GM13977 (cell line): ENCODE measurements around the gene IGF1.

Experiments
- DNase-seq: peaks from one replicate; pipeline ENCODE4 v3.0.0; 2012; ENCODE audit warnings: low spot score
- in situ Hi-C: fragments of 300-500 bp; cut with MboI; formaldehyde crosslinking; loops from one replicate; pipeline ENCODE4 v1.12.0; 2022; ENCODE audit warnings: low sequenced_read_pairs, low pct_unique_long_range_greater_than_20kb, mixed read lengths, inconsistent platforms; ENCODE audit not compliant: unreplicated experiment
- TF ChIP-seq, protein P1 (sequence below): IDR thresholded peaks from 2 replicates; pipeline ENCODE4 v1.5.1; 2012; ENCODE audit warnings: mild to moderate bottlenecking, control low read depth; ENCODE audit not compliant: insufficient read depth; ENCODE audit errors: extremely low read depth, missing control alignments

The IGF1 gene

DNA sequence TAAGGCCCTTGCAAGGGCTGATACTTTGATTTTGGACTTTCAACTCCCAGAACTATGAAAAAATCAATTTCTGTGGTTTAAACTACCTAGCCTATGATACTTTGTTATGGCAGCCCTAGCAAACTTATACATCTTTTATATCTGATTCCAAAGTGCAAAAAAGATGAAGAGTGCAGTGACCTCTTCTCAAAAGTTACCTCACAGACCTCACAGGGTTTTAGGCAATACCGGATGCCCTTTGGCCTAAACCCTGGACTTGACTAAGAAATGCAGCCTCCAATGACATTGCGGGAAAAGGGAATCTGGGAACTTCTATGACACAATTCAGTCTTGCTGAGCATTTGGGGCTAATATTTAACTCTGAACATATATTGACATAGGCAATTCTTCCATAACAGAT is 63.3 kb downstream of the IGF1 start:
- TF ChIP-seq, protein P1, sequence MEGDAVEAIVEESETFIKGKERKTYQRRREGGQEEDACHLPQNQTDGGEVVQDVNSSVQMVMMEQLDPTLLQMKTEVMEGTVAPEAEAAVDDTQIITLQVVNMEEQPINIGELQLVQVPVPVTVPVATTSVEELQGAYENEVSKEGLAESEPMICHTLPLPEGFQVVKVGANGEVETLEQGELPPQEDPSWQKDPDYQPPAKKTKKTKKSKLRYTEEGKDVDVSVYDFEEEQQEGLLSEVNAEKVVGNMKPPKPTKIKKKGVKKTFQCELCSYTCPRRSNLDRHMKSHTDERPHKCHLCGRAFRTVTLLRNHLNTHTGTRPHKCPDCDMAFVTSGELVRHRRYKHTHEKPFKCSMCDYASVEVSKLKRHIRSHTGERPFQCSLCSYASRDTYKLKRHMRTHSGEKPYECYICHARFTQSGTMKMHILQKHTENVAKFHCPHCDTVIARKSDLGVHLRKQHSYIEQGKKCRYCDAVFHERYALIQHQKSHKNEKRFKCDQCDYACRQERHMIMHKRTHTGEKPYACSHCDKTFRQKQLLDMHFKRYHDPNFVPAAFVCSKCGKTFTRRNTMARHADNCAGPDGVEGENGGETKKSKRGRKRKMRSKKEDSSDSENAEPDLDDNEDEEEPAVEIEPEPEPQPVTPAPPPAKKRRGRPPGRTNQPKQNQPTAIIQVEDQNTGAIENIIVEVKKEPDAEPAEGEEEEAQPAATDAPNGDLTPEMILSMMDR, result no peak
- in situ Hi-C loops, result no loop called here

DNA sequence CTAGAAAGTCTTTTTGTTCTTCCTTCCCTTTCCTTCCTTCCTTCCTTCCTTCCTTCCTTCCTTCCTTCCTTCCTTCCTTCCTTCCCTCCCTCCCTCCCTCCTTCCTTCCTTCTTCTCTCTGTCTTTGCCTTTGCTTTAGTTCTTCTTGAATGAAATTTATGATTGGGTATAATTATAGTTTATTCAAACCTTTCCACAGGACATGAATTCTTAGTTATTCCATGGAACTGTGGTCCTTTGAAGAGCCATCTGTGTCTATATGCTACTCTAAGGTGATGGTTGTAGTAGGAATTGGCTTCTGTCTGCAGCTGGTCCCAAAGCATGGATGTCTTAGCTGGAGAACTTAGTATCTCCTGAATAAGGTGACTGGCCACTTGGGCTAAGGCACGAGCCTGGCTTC is 64.8 kb downstream of the IGF1 start:
- DNase-seq, result no peak
- TF ChIP-seq, protein P1, result no peak
- in situ Hi-C loops, result no loop called here

More for the DNA sequence above, 63.3 kb downstream of the IGF1 start:
- DNase-seq, result no peak

DNA sequence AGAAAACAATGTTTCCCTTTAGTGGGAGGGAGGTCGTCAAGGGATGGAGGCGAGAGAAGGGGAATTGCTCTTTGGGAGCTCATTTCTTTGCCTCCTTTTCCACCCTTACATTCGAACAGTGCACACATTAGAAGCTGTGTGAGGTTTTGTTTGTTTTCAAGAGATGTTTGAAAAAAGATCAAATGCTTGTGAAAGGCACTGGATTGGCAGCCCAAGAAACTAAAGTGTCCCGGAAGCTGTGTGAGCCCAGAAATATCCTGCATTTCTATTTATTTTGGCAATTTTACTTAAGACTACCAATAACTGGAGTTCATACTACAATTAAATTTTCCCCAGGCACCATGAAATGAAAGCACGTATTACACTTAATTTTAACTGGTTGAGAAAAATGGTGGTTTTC is 67.0 kb downstream of the IGF1 start:
- TF ChIP-seq, protein P1, result no peak
- DNase-seq, result no peak
- in situ Hi-C loops, result no loop called here

DNA sequence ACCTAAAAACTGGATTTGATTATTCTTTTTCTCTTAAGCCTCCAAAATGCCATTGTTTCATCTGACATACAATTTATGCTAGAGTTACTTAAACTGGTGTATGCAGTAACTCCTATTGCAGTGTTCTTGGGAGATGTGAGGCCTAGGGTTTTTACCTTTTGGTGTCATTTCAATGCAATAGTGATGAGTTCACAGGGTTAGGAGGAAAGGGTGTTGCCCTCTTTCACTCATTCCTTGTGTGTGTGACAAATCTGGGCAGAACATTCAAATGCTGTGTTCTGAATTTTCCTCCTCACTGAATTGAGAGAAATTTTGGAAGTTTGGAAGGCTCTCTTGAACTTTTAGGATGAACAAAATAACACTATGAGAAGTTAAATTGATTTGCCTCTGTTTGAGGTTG is 69.9 kb downstream of the IGF1 start:
- no peak for DNase-seq
- TF ChIP-seq, protein P1, result no peak
- in situ Hi-C loops, result no loop called here

DNA sequence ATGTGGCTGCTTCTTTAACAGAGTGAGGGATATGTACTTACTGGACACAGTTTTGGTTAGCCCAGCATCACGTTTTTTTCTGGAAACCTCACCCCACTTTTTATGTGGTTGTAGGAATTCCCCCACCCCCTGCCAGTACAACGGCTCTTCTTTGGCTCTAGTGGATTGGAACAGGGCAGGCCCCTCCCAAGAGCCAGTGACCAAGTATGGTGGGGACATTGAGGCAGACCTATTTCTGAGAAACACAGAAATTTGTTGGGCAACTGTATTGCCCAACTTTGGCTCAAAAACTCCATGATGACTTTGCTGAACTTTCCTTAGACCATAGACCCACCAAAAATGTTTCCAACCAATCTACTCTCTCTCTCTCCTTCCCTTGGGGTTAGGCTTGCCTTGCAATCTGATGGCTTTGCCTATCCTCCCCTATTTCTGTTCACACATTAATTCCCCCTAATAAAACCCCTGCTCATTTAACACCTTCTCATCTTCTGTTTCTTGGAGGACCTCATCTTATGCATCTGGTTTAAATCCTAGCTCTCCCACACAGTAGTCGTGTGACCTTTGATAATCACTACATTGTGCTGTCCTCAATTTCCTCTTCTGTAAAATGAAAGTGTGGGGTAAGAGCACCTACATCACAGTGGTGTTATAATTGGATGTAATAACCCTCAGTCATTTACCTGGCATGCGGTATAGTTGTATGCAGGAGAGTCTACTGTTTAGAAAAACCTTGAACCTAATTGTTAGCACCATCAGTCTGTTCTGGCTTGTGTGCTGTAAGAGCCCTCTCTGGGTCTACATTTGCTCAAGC is 71.7 kb downstream of the IGF1 start:
- in situ Hi-C loops, result no loop called here
- DNase-seq, result no peak
- TF ChIP-seq, protein P1, result no peak

DNA sequence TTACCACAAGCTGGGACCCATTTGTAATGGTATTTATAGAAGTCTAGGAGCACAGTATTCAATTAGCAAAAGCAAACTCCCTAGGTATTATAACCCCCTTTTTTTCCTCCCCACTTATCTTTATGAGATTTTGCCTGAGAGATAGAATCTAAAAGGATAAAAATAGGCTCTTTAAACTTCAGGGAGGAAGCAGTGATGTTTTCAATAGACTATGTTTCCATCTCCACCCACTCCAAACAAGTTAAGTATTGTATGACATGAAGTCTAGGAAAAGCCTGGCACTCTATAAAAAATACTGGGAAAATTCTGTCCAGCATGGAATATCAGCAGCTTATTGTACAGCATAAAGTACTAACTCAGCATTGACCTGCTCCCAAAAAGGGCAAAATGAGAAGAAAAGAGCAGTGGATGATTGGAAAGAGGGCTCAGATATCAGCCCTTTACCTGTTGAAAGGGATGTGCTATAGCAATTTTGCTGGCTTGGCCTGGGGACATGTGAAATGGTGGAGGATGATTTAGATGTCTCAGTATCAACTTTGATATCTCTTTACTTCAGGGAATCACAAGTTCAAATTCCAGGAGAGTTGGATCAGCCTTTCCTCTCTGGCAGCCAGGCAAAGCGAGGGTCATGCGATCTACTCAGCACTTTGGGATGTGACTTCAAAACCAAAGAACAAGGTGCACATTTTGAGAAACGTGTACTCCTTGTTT is 72.4 kb downstream of the IGF1 start:
- no peak for DNase-seq
- TF ChIP-seq, protein P1, result no peak
- in situ Hi-C loops, result no loop called here
